Cardiac fibroblast (primary cell): ENCODE measurements around the gene TEN1.
A peak's percentile ranks its signal among the peaks of the same experiment; 100 is the strongest.

Experiments
- DNase-seq, 2 donors: peaks; one replicate each; pipeline versions ENCODE4 v3.0.0 to v3.0.0-alpha.2; 2010; ENCODE audit warnings: low read depth in 2 of 2
- H3K4me3 ChIP-seq, 2 donors: replicated peaks in 1 of 2; 1 replicate in 1 of 2; 2 replicates in 1 of 2; pipeline ENCODE4 v1.5.1; 2011; ENCODE audit warnings: low read depth in 2 of 2, low read length in 2 of 2, mild to moderate bottlenecking in 2 of 2, moderate library complexity in 1 of 2
- TF ChIP-seq, protein P1 (sequence below): IDR thresholded peaks from one replicate; pipeline ENCODE4 v1.5.1; 2011; ENCODE audit warnings: low read depth, mild to moderate bottlenecking, low read length, inconsistent platforms

TEN1 gene

GRCh38 chr17:75998327-75998795, 19.3 kb downstream of the TEN1 start:
- TF ChIP-seq, protein P1, sequence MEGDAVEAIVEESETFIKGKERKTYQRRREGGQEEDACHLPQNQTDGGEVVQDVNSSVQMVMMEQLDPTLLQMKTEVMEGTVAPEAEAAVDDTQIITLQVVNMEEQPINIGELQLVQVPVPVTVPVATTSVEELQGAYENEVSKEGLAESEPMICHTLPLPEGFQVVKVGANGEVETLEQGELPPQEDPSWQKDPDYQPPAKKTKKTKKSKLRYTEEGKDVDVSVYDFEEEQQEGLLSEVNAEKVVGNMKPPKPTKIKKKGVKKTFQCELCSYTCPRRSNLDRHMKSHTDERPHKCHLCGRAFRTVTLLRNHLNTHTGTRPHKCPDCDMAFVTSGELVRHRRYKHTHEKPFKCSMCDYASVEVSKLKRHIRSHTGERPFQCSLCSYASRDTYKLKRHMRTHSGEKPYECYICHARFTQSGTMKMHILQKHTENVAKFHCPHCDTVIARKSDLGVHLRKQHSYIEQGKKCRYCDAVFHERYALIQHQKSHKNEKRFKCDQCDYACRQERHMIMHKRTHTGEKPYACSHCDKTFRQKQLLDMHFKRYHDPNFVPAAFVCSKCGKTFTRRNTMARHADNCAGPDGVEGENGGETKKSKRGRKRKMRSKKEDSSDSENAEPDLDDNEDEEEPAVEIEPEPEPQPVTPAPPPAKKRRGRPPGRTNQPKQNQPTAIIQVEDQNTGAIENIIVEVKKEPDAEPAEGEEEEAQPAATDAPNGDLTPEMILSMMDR: no peak
- no peak overlapping the region for H3K4me3 ChIP-seq
- DNase-seq: no peak

DNA sequence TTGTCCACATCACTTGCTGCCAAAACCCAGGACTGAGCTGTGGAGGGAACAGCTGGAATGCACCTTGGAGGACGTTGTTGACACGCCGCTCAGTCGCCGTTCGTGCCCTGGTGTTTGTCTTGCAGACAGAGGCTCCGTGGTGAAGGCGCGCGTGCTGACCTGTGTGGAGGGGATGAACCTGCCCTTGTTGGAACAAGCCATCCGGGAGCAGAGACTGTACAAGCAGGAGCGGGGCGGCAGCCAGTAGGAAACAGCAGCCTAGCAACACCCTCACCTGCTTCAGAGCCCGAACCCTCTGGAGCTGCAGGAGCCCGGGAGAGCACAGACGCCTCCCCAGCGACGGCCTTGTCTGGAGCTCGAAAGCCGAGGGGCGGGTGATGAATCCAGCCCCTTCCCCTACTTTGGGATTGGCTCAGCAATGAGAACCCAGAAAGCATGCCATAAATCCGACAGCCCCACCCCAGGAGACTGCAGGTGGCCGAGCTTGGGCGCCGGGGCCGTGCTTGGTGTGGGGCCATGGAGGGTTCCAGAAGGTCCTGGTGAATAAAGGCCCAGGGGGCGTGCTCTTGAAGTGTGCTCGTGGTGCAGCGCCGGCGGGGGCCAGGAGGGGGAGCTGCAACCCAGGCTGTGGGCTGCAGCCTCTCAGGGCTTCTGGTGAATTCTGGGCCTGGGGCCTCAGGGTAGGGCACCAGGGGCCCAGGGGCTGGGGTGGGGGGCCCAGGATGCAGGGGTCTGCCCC, 21.1 kb downstream of the TEN1 start:
- TF ChIP-seq, protein P1: peak; percentile 81
- DNase-seq: peak; percentile 40 to 46
- no peak overlapping the region for H3K4me3 ChIP-seq

DNA sequence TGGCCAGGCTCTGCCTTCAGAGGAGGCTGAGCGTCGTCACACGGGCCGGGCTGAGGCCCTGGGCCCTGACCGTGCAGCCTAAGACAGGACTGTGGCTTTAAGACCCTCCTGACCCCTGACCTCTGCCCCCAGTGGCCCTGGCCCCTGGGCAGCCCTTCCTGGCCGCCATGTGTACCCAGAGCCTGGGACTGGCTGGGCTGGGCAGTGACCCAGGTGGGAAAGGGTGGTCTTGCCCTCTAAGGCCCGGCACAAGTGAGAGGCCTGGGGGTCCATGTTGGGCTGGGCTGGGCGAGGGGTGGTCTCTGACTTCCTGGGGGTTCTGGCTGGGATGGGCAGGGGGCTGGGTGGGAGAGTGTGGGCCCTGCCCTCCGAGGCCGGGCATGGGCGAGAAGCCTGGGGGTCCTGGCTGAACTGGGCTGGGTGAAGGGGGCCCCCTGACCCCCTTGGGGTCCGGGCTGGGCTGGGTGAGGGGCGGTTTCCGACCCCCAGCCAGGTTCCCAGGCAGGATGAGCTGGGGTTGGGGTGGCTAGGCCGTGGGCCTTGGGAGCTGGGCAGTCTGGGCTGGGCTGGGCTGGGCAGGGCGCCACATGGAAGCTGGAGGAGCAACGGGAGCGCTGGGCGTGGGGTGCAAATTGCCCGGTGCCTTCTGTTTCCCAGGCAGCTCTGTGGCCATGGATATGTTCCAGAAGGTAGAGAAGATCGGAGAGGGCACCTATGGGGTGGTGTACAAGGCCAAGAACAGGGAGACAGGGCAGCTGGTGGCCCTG, 21.9 kb downstream of the TEN1 start, which contains the start of gene CDK3:
Gene CDK3 (plus strand): TSS at position 101 of the 767 bp plus-strand sequence. CDS start 571 bp downstream, at position 672.
- DNase-seq: no peak
- TF ChIP-seq, protein P1: no peak
- no peak within 1 kb of the TSS for H3K4me3 ChIP-seq

DNA sequence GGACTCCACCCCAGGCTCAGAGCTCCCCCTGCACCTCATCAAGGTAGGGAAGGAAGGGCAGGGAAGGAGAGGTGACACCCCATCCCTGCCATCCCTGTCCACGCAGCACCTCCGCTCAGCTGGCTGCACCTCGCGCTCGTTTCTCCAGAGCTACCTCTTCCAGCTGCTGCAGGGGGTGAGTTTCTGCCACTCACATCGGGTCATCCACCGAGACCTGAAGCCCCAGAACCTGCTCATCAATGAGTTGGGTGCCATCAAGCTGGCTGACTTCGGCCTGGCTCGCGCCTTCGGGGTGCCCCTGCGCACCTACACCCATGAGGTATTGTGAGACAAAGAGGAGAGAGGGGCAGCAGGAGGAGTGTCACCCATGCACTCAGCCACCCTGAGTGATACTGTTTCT, 23.1 kb downstream of the TEN1 start:
- no peak overlapping the region for H3K4me3 ChIP-seq
- TF ChIP-seq, protein P1: no peak
- no peak for DNase-seq

- TF ChIP-seq, protein P1: no peak
- DNase-seq: peak in 1 of 2 donors; percentile 7
- no peak overlapping the region for H3K4me3 ChIP-seq
Measured at GRCh38 chr17:76003915-76004314, 24.9 kb downstream of the TEN1 start.

- no peak for DNase-seq
- TF ChIP-seq, protein P1: no peak
- H3K4me3 ChIP-seq: no peak overlapping the region
Measured at GRCh38 chr17:76004750-76005262, 25.8 kb downstream of the TEN1 start.
